Endodermal cell (in vitro differentiated cells): ENCODE data around the gene LIX1L. TPM values are rescaled to one million over a fixed set of nuclear protein-coding genes. Genes with fewer than 3 reads are reported as not detected.

Source experiments
- DNase-seq: peaks from one replicate; pipeline ENCODE4 v3.0.0-alpha.2; 2017
- H3K27ac ChIP-seq: 2 replicates; pipeline ENCODE4 v1.5.1; 2013; ENCODE audit warnings: mild to moderate bottlenecking, low read depth, low read length, moderate library complexity
- H3K27me3 ChIP-seq: 2 replicates; pipeline ENCODE4 v1.6.1; 2013; ENCODE audit warnings: mild to moderate bottlenecking, low read length, moderate library complexity; ENCODE audit not compliant: insufficient read depth, control insufficient read depth, poor library complexity, severe bottlenecking
- H3K36me3 ChIP-seq: 2 replicates; pipeline ENCODE4 v1.7.0; 2013; ENCODE audit warnings: mild to moderate bottlenecking, low read length, moderate library complexity; ENCODE audit not compliant: control insufficient read depth, insufficient read depth
- H3K4me1 ChIP-seq: one replicate; pipeline ENCODE4 v1.7.0; 2013; ENCODE audit warnings: low read length; ENCODE audit not compliant: control insufficient read depth, insufficient read depth
- H3K4me3 ChIP-seq: 2 replicates; pipeline ENCODE4 v1.5.1; 2013; ENCODE audit warnings: mild to moderate bottlenecking, low read length, moderate library complexity
- H3K9ac ChIP-seq: 2 replicates; pipeline ENCODE4 v1.6.1; 2013; ENCODE audit warnings: mild to moderate bottlenecking, low read length, moderate library complexity; ENCODE audit not compliant: poor library complexity, severe bottlenecking; ENCODE audit errors: extremely low read depth
- H3K9me3 ChIP-seq: 2 replicates; pipeline ENCODE4 v1.6.1; 2013; ENCODE audit warnings: mild to moderate bottlenecking, low read length, moderate library complexity; ENCODE audit not compliant: control insufficient read depth
- H3K27ac Mint-ChIP-seq: 2 replicates; pipeline ENCODE4 v1.8.0; 2020; ENCODE audit warnings: mixed read lengths
- H3K27me3 Mint-ChIP-seq: 2 replicates; pipeline ENCODE4 v1.8.0; 2021; ENCODE audit warnings: mild to moderate bottlenecking, mixed read lengths; ENCODE audit not compliant: insufficient read depth
- H3K36me3 Mint-ChIP-seq: 2 replicates; pipeline ENCODE4 v1.8.0; 2020; ENCODE audit warnings: low read depth, mixed read lengths
- H3K4me1 Mint-ChIP-seq: 2 replicates; pipeline ENCODE4 v1.8.0; 2020; ENCODE audit warnings: mixed read lengths
- H3K4me3 Mint-ChIP-seq: 2 replicates; pipeline ENCODE4 v1.8.0; 2020; ENCODE audit warnings: mild to moderate bottlenecking, moderate library complexity, mixed read lengths
- H3K9me3 Mint-ChIP-seq: 2 replicates; pipeline ENCODE4 v1.8.0; 2020; ENCODE audit warnings: mild to moderate bottlenecking, mixed read lengths
- WGBS, 2 experiments: methylation state at CpG; one replicate each; pipeline versions ENCODE4 v1.1.5 to v1.1.7; 2013; ENCODE audit warnings: missing lambda C conversion rate in 2 of 2, mixed read lengths in 1 of 2; ENCODE audit not compliant: insufficient coverage in 1 of 2, insufficient read length in 1 of 2; 5-methylcytosine and 5-hydroxymethylcytosine counted together
- total RNA-seq, 2 donors: library from RNA; stranded (reverse); fragmentation: NEBNext Ultra II Directional in 1 of 2; extraction: Animal tissue kit (Norgen Biotek cat#: 25700) in 1 of 2; gene quantifications; 2 replicates in 1 of 2; 3 replicates in 1 of 2; pipeline ENCODE4 v1.2.1, GENCODE V29; 2021
- TF ChIP-seq, protein P1 (sequence below): fragments of 200-600 bp; sonication (generic); conservative IDR thresholded peaks from 2 replicates; pipeline ENCODE4 v1.5.0; 2021; ENCODE audit warnings: antibody characterized with exemption, mild to moderate bottlenecking

The LIX1L gene
- total RNA-seq, 2 donors from 2014 or later, result 16.6 to 21.3 TPM

- TF ChIP-seq, protein P1, sequence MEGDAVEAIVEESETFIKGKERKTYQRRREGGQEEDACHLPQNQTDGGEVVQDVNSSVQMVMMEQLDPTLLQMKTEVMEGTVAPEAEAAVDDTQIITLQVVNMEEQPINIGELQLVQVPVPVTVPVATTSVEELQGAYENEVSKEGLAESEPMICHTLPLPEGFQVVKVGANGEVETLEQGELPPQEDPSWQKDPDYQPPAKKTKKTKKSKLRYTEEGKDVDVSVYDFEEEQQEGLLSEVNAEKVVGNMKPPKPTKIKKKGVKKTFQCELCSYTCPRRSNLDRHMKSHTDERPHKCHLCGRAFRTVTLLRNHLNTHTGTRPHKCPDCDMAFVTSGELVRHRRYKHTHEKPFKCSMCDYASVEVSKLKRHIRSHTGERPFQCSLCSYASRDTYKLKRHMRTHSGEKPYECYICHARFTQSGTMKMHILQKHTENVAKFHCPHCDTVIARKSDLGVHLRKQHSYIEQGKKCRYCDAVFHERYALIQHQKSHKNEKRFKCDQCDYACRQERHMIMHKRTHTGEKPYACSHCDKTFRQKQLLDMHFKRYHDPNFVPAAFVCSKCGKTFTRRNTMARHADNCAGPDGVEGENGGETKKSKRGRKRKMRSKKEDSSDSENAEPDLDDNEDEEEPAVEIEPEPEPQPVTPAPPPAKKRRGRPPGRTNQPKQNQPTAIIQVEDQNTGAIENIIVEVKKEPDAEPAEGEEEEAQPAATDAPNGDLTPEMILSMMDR, result no peak
- H3K9me3 Mint-ChIP-seq, result peaks cover 12% of the 10 kb centered on the region
- peaks cover 42% of the 10 kb centered on the region for H3K27me3 Mint-ChIP-seq
- WGBS, 2 experiments, result 1 to 3% methylated on average over 25 to 37 of the region's 37 CpGs
- Histone ChIP-seq H3K9me3 (peaks cover 10% of the 10 kb centered on the region), H3K27me3 (peaks cover 26% of the 10 kb centered on the region), H3K4me1 (peaks cover 3% of the 10 kb centered on the region), H3K4me3 (peak within 1 kb of the TSS; percentile 87), H3K36me3 (no peaks in the 10 kb centered on the region), H3K9ac (peak within 1 kb of the TSS; percentile 43), H3K27ac (no peak within 1 kb of the TSS)
- H3K27ac Mint-ChIP-seq, result peak within 1 kb of the TSS; percentile 91
- peaks cover 23% of the 10 kb centered on the region for H3K4me1 Mint-ChIP-seq
- H3K36me3 Mint-ChIP-seq, result peaks cover 7% of the 10 kb centered on the region
- peak within 1 kb of the TSS; percentile 75 for H3K4me3 Mint-ChIP-seq
- peak; percentile 99 for DNase-seq
Observed at GRCh38 chr1:145964328-145965118, 6.7 kb upstream of the LIX1L start, which contains the start of the genes ANKRD34A and POLR3GL. ANKRD34A (minus strand) TSS chr1:145964575; CDS start chr1:145961759, 2,816 bp downstream. POLR3GL (plus strand) TSS chr1:145964690; CDS start chr1:145974866, 10,176 bp downstream.

GRCh38 chr1:145963265-145964019 is 5.6 kb upstream of the LIX1L start:
- peaks cover 53% of the 10 kb centered on the region for H3K27me3 Mint-ChIP-seq
- Histone ChIP-seq H3K4me1 (peaks cover 3% of the 10 kb centered on the region), H3K27me3 (peaks cover 37% of the 10 kb centered on the region), H3K4me3 (peak overlapping the region; percentile 87), H3K9me3 (peaks cover 10% of the 10 kb centered on the region), H3K36me3 (no peaks in the 10 kb centered on the region), H3K9ac (peak overlapping the region; percentile 43), H3K27ac (no peak overlapping the region)
- peaks cover 7% of the 10 kb centered on the region for H3K36me3 Mint-ChIP-seq
- peaks cover 12% of the 10 kb centered on the region for H3K9me3 Mint-ChIP-seq
- TF ChIP-seq, protein P1, result no peak
- H3K27ac Mint-ChIP-seq, result peak overlapping the region; percentile 91
- H3K4me1 Mint-ChIP-seq, result peaks cover 23% of the 10 kb centered on the region
- H3K4me3 Mint-ChIP-seq, result peak overlapping the region; percentile 75
- WGBS, 2 experiments, result 75 to 82% methylated on average over 5 of the region's 5 CpGs
- DNase-seq, result no peak

DNA sequence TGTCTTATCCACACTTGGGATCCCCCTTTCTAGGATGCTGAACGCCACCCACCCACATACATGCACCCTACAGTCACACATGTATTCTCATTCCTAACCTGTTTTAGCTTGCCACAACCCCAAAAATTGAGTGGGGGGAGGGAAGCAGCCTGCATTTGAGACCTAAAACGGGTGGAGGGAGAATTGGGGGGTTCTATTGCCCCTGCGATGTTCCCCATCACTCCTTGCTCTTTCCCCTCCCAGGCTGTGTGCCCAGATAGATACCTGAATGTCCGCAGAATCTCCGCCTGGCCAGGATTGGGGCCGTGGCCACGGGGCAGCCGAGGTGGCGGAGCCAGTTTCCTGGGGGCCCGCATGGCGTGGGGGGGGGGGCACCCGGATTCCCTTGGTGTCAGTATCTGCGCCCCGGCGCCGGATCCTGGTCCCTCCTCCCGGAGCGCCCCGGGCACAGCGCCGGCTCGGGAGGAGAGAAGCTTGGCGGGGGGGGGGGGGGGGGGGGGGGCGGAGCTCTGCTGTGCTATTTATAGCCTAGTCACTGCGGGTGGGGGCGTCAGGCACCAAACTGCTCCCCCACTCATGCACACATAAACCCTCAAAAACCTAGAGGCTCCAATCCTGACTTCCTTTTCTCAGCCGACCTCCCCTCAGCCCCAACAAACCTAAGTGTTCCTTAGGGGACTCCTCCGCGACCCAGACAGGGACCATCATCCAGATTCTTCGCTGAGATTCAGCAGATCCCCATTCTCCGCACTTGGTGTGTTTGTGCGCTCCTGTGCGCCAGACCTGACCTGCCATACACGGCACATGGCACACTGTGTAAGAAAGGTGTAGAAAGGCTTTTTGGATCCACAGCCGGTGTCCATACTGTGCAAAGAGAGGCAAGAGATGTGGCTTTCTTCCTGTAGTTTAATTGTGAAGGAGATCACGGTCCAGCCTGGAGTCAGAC is 4.6 kb upstream of the LIX1L start:
- Histone ChIP-seq H3K27me3 (peaks cover 37% of the 10 kb centered on the region), H3K4me1 (peaks cover 6% of the 10 kb centered on the region), H3K9ac (no peak overlapping the region), H3K27ac (no peak overlapping the region), H3K9me3 (peaks cover 7% of the 10 kb centered on the region), H3K36me3 (no peaks in the 10 kb centered on the region), H3K4me3 (peak overlapping the region; percentile 87)
- H3K4me1 Mint-ChIP-seq, result peaks cover 27% of the 10 kb centered on the region
- H3K4me3 Mint-ChIP-seq, result peak overlapping the region; percentile 81
- DNase-seq, result peak; percentile 63
- H3K27me3 Mint-ChIP-seq, result peaks cover 56% of the 10 kb centered on the region
- H3K9me3 Mint-ChIP-seq, result peaks cover 10% of the 10 kb centered on the region
- TF ChIP-seq, protein P1, result no peak
- peaks cover 2% of the 10 kb centered on the region for H3K36me3 Mint-ChIP-seq
- no peak overlapping the region for H3K27ac Mint-ChIP-seq
- WGBS, 2 experiments, result 17 to 31% methylated on average over 12 to 24 of the region's 36 CpGs
